Left lung (tissue), 10 donors: ENCODE data around the gene CTSO. TPM values are rescaled to one million over a fixed set of nuclear protein-coding genes. Genes with fewer than 3 reads are reported as not detected.
A peak's percentile ranks its signal among the peaks of the same experiment; 100 is the strongest.
"Not testable (repeated sequence)": the region's sequence is repeated elsewhere in the genome, so short reads cannot be mapped to it uniquely, and the experiment has no call there.

Source experiments
- ATAC-seq: fragments of 200-7000 bp; cut with Tn5 transposase; one replicate; pipeline ENCODE4 v1.9.1; 2020; ENCODE audit warnings: moderate library complexity
- DNase-seq, 4 donors: peaks; one replicate each; pipeline ENCODE4 v3.0.0-alpha.2; 2013 to 2020
- H3K27ac ChIP-seq, 2 donors: fragments of 200-600 bp; sonication (generic) in 1 of 2; one replicate each; pipeline versions ENCODE4 v1.5.0 to v1.8.0; 2020 to 2021
- H3K27me3 ChIP-seq, 2 donors: fragments of 200-600 bp; sonication (generic) in 1 of 2; one replicate each; pipeline versions ENCODE4 v1.5.0 to v1.8.0; 2020 to 2021
- H3K36me3 ChIP-seq, 2 donors: fragments of 200-600 bp; sonication (generic) in 1 of 2; one replicate each; pipeline versions ENCODE4 v1.5.0 to v1.8.0; 2020 to 2021
- H3K4me1 ChIP-seq, 2 donors: fragments of 200-600 bp; one replicate each; pipeline ENCODE4 v1.8.0; 2021
- H3K4me3 ChIP-seq, 2 donors: fragments of 200-600 bp; sonication (generic) in 1 of 2; one replicate each; pipeline versions ENCODE4 v1.5.0 to v1.8.0; 2020 to 2021; ENCODE audit warnings: mild to moderate bottlenecking in 1 of 2
- H3K9me3 ChIP-seq, 2 donors: fragments of 200-600 bp; sonication (generic) in 1 of 2; one replicate each; pipeline versions ENCODE4 v1.5.0 to v1.8.0; 2020 to 2021
- intact Hi-C, 2 donors: fragments of 100-400 bp; cut with DNase I; formaldehyde crosslinking; loops; one replicate each; pipeline versions ENCODE4 v1.11.2 to v1.14.2; 2022
- polyA plus RNA-seq, 6 donors: library from polyadenylated mRNA; unstranded; fragments of 120-200 nt; gene quantifications; one replicate each; pipeline ENCODE4 v1.2.1, GENCODE V29; 2013; ENCODE audit not compliant: insufficient read length in 6 of 6
- total RNA-seq, 2 donors: library from RNA; stranded (reverse); fragmentation: NEBNext Ultra II Directional; extraction: Animal tissue kit (Norgen Biotek cat#: 25700); gene quantifications; one replicate each; pipeline ENCODE4 v1.2.1, GENCODE V29; 2021
- TF ChIP-seq, protein P1 (sequence below), 2 donors: fragments of 200-600 bp; sonication (generic) in 1 of 2; IDR thresholded peaks; one replicate each; pipeline versions ENCODE4 v1.5.0 to v1.8.0; 2021; ENCODE audit warnings: antibody characterized with exemption in 2 of 2
- donor health status: DM: no; HTN: yes; CAD: no.
- donor health status: DM: no; HTN: no; CAD: no.

CTSO gene
- total and polyA plus RNA-seq, 8 donors, result 20.9 to 63.8 (median 57.3) TPM

DNA sequence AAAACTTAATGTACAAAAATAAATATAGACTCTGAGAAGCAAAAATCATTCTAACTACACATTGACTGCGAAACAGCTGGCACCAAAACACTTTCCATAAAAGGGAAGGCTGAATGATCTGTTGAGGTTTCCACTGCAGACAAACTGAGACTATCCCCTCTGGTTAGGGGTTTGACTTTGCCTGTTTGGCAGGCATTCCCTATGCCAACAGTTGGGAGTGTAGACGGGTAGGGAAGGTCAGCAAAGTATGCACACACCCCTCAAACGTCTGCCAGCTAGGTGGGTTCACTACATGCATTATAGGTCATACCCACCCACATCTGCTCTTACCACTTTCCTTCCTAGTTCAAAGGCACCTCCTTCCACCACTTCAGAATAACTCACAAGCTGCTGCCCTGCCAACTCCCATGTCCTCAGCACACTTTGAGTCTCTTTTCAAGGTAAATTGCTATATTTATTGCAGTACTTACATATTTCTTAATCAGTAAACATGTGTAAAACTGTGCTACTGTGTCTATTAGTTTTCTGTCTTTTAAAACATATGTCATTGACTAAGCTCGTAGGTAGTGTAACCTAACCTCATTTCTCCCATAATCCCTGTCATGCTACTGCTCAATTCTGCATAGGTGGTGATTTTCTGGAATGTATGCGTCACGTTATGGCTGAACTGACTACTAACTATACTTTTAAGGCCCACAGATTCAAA lies 12.4 kb downstream of the CTSO start:
- Histone ChIP-seq H3K9me3 (no peaks in the 10 kb centered on the region), H3K4me1 (peaks cover 0 to 3% of the 10 kb centered on the region in 2 donors), H3K27me3 (no peaks in the 10 kb centered on the region), H3K27ac (no peak overlapping the region), H3K36me3 (peaks cover 0 to 6% of the 10 kb centered on the region in 2 donors), H3K4me3 (no peak overlapping the region)
- ATAC-seq (peak; percentile 73), DNase-seq (no peak)
- TF ChIP-seq, protein P1, sequence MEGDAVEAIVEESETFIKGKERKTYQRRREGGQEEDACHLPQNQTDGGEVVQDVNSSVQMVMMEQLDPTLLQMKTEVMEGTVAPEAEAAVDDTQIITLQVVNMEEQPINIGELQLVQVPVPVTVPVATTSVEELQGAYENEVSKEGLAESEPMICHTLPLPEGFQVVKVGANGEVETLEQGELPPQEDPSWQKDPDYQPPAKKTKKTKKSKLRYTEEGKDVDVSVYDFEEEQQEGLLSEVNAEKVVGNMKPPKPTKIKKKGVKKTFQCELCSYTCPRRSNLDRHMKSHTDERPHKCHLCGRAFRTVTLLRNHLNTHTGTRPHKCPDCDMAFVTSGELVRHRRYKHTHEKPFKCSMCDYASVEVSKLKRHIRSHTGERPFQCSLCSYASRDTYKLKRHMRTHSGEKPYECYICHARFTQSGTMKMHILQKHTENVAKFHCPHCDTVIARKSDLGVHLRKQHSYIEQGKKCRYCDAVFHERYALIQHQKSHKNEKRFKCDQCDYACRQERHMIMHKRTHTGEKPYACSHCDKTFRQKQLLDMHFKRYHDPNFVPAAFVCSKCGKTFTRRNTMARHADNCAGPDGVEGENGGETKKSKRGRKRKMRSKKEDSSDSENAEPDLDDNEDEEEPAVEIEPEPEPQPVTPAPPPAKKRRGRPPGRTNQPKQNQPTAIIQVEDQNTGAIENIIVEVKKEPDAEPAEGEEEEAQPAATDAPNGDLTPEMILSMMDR (IDR thresholded peaks at IDR 0.05), result no peak
- intact Hi-C loops, result no loop called here

- Histone ChIP-seq H3K27ac (no peak overlapping the region), H3K27me3 (no peaks in the 10 kb centered on the region), H3K4me1 (no peaks in the 10 kb centered on the region), H3K36me3 (peaks cover 0 to 6% of the 10 kb centered on the region in 2 donors), H3K4me3 (no peak overlapping the region), H3K9me3 (no peaks in the 10 kb centered on the region)
- ATAC-seq (no peak), DNase-seq (no peak)
- intact Hi-C loops, result no loop called here
- TF ChIP-seq, protein P1 (IDR thresholded peaks at IDR 0.05), result no peak
Measured at GRCh38 chr4:155935389-155935986, 18.2 kb downstream of the CTSO start.

GRCh38 chr4:155934634-155935033 lies 19.0 kb downstream of the CTSO start:
- H3K4me3 ChIP-seq, ATAC-seq, intact Hi-C loops, DNase-seq, H3K9me3 ChIP-seq, H3K4me1 ChIP-seq, H3K27ac ChIP-seq, H3K36me3 ChIP-seq, H3K27me3 ChIP-seq: not testable (repeated sequence)

DNA sequence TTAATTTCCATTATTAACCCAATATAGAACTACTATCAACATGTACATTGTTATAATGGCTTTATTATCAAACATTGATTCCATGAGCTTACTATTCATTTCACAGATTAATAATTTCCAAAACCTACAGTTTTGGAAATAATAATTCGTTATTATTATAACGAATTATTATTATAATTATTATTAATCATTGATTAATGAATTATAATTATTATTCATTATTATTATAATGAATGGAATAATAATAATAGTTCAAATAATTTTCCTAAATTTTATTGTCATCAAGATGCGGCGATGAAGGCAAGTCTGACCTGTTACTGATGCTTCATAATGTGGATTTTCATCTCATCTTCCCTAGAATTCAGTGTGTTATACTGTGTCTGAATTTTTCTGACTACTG lies 22.0 kb downstream of the CTSO start:
- DNase-seq (no peak), ATAC-seq (no peak)
- H3K4me1 ChIP-seq, result no peaks in the 10 kb centered on the region
- no peak overlapping the region for H3K27ac ChIP-seq
- no peak overlapping the region for H3K4me3 ChIP-seq
- intact Hi-C loops, result no loop called here
- no peaks in the 10 kb centered on the region for H3K27me3 ChIP-seq
- TF ChIP-seq, protein P1 (IDR thresholded peaks at IDR 0.05), result no peak
- H3K36me3 ChIP-seq, result peaks cover 0 to 12% of the 10 kb centered on the region in 2 donors
- H3K9me3 ChIP-seq, result peaks cover 0 to 3% of the 10 kb centered on the region in 2 donors

GRCh38 chr4:155930330-155930729 lies 23.3 kb downstream of the CTSO start:
- H3K4me1 ChIP-seq, result no peaks in the 10 kb centered on the region
- peaks cover 0 to 3% of the 10 kb centered on the region in 2 donors for H3K9me3 ChIP-seq
- no peak overlapping the region for H3K27ac ChIP-seq
- H3K4me3 ChIP-seq, result no peak overlapping the region
- intact Hi-C loops, result no loop called here
- no peaks in the 10 kb centered on the region for H3K27me3 ChIP-seq
- TF ChIP-seq, protein P1 (IDR thresholded peaks at IDR 0.05), result no peak
- DNase-seq (no peak), ATAC-seq (no peak)
- H3K36me3 ChIP-seq, result peaks cover 0 to 22% of the 10 kb centered on the region in 2 donors
